ENCODE data around the gene RBM4.

- TF ChIP-seq, protein P1, sequence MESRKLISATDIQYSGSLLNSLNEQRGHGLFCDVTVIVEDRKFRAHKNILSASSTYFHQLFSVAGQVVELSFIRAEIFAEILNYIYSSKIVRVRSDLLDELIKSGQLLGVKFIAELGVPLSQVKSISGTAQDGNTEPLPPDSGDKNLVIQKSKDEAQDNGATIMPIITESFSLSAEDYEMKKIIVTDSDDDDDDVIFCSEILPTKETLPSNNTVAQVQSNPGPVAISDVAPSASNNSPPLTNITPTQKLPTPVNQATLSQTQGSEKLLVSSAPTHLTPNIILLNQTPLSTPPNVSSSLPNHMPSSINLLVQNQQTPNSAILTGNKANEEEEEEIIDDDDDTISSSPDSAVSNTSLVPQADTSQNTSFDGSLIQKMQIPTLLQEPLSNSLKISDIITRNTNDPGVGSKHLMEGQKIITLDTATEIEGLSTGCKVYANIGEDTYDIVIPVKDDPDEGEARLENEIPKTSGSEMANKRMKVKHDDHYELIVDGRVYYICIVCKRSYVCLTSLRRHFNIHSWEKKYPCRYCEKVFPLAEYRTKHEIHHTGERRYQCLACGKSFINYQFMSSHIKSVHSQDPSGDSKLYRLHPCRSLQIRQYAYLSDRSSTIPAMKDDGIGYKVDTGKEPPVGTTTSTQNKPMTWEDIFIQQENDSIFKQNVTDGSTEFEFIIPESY (IDR thresholded peaks at IDR 0.05; ENCODE audit: extremely low read depth, insufficient replicate concordance, low read length): no peak
- TF ChIP-seq RAD21 (IDR thresholded peaks at IDR 0.05; ENCODE audit: low read depth) (no peak), EZH2phosphoT487 (IDR thresholded peaks at IDR 0.05; ENCODE audit: borderline replicate concordance) (no peak), FOSL1 (IDR thresholded peaks at IDR 0.05; ENCODE audit: low read depth) (no peak), ATF3 (IDR thresholded peaks at IDR 0.05) (no peak), SRF (IDR thresholded peaks at IDR 0.05; ENCODE audit: low read depth) (no peak), YY1 (IDR thresholded peaks at IDR 0.05; ENCODE audit: extremely low read depth, insufficient replicate concordance, low read depth, low read length) (no peak), EZH2 (IDR thresholded peaks at IDR 0.05) (no peak), CEBPB (IDR thresholded peaks at IDR 0.05; ENCODE audit: low read depth) (no peak)
- TF ChIP-seq, protein P2, sequence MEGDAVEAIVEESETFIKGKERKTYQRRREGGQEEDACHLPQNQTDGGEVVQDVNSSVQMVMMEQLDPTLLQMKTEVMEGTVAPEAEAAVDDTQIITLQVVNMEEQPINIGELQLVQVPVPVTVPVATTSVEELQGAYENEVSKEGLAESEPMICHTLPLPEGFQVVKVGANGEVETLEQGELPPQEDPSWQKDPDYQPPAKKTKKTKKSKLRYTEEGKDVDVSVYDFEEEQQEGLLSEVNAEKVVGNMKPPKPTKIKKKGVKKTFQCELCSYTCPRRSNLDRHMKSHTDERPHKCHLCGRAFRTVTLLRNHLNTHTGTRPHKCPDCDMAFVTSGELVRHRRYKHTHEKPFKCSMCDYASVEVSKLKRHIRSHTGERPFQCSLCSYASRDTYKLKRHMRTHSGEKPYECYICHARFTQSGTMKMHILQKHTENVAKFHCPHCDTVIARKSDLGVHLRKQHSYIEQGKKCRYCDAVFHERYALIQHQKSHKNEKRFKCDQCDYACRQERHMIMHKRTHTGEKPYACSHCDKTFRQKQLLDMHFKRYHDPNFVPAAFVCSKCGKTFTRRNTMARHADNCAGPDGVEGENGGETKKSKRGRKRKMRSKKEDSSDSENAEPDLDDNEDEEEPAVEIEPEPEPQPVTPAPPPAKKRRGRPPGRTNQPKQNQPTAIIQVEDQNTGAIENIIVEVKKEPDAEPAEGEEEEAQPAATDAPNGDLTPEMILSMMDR (IDR thresholded peaks at IDR 0.05 in 2 of 3, conservative IDR thresholded peaks at IDR 0.05 in 1 of 3; ENCODE audit: borderline replicate concordance in 1 of 3, insufficient read depth in 1 of 3, low read depth in 2 of 3, low read length in 2 of 3): no peak
These were observed 11.6 kb upstream of the RBM4 start for GRCh38 chr11:66626926-66627325.
